ENCODE results near the gene SMAD9.

DNA sequence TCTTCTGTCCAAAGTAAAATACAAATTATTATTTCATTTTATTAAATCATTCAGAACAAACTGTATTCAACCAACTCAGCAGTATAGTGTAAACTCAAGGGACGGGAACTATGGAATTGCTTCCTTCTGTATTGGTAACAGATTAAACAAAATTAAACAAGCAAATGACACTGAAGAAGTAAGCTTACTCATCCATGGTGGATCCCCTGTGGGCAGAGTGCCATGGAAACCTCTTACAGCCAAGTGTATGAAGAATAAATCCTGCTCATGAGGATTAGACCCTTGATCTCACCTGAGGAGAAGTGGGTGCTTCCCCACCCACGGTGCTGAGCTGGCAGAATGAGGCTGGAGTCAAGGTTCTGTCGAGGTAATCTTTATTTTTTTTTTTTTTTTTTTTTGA lies 119.0 kb downstream of the SMAD9 start:
- TF ChIP-seq, protein P1, sequence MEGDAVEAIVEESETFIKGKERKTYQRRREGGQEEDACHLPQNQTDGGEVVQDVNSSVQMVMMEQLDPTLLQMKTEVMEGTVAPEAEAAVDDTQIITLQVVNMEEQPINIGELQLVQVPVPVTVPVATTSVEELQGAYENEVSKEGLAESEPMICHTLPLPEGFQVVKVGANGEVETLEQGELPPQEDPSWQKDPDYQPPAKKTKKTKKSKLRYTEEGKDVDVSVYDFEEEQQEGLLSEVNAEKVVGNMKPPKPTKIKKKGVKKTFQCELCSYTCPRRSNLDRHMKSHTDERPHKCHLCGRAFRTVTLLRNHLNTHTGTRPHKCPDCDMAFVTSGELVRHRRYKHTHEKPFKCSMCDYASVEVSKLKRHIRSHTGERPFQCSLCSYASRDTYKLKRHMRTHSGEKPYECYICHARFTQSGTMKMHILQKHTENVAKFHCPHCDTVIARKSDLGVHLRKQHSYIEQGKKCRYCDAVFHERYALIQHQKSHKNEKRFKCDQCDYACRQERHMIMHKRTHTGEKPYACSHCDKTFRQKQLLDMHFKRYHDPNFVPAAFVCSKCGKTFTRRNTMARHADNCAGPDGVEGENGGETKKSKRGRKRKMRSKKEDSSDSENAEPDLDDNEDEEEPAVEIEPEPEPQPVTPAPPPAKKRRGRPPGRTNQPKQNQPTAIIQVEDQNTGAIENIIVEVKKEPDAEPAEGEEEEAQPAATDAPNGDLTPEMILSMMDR (conservative IDR thresholded peaks at IDR 0.05; ENCODE audit: low read length): no peak
- TF ChIP-seq EZH2phosphoT487 (IDR thresholded peaks at IDR 0.05; ENCODE audit: borderline replicate concordance): no peak
